GM21619 (cell line): ENCODE results near the gene SNN.

Experiments
- ATAC-seq: cut with Tn5 transposase; IDR thresholded peaks from one replicate; pipeline ENCODE4 v1.9.1; 2021; ENCODE audit not compliant: unreplicated experiment

SNN gene

DNA sequence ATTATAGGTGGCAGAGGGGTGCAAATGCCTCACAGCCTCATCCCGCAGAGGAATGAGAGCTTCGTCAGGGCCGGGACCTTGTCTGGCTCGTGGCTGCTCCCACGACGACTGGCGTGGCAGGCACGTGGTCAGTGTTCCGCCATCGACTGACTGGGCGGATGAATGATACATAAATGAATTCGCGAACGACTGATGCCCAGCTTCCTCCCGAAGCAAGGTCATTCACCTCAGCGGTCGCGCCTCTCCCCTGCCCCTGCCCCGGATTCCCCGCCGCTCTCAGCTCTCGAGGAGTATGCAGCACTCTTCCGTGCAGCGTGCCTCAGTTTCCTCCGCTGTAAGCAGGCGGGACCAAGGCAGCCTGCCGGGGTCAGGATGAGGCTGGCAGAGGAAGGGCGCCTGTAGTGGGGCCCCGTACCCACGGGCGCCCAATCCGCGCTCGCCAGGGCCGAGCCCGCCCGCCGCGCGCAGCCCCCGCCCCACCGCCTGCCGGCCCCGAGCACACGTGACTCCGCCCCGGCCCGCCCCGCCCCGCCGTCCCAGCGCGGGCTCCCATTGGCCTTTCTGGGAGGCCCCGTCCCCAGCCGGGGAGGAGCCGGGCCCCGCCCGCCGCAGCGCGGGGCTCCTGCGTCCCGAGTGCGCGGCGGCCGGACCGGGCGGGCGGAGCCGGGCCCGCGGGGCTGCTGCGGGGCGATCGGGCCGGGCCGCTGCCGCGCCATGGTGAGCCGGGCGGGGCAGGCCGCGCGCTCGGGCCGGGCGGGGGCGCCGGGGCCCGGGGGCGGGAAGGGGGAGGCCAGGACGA lies at the start of gene SNN:
Gene SNN, plus strand, starts transcription at position 632 of the 799 bp plus-strand sequence. CDS start 7,605 bp downstream, outside the sequence.
- ATAC-seq, result peak; percentile 50

GRCh38 chr16:11619327-11619851 lies 48.9 kb upstream of the SNN start:
- ATAC-seq, result peak; percentile 57

DNA sequence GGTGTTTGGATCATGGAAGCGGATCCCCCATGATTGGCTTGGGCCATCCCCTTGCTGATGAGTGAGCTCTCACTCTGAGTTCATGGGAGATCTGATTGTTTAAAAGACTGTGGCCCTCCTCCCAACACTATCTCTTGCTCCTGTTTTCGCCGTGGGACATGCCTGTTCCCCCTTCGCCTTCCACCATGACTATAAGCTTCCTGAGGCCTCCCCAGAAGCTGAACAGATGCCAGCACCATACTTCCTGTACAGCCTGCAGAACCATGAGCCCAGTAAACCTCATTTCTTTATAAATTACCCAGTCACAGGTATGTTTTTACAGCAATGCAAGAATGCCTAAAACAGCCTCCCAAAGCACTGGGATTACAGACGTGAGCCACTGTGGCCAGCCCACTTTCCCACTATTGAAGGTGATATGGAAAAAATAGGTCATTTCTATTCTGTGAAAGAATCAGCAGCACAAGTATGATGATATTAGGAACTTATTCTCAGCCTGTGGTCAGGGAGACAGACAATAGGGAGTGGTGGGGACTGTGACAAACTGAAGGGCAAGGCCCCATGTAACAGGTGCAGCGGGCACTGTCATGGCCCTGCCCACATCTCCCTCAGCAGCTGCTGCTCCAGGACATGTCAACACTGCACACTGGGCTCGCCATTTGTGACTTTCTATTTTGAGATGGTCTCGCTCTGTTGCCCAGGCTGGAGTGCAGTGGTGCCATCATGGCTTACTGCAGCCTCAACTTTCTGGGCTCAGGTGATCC lies 47.8 kb upstream of the SNN start:
- no peak for ATAC-seq

- ATAC-seq, result no peak
Observed at GRCh38 chr16:11621539-11621919, 46.7 kb upstream of the SNN start.

- no peak for ATAC-seq
Observed at GRCh38 chr16:11621920-11622651, 46.2 kb upstream of the SNN start.

GRCh38 chr16:11624205-11624604 lies 44.0 kb upstream of the SNN start:
- ATAC-seq, result no peak

- no peak for ATAC-seq
Observed at GRCh38 chr16:11624636-11625607, 43.3 kb upstream of the SNN start.

GRCh38 chr16:11625769-11626168 lies 42.5 kb upstream of the SNN start:
- no peak for ATAC-seq

GRCh38 chr16:11626657-11627291 lies 41.5 kb upstream of the SNN start:
- no peak for ATAC-seq

GRCh38 chr16:11627292-11627663 lies 41.0 kb upstream of the SNN start:
- no peak for ATAC-seq

GRCh38 chr16:11627822-11628457 lies 40.3 kb upstream of the SNN start:
- ATAC-seq, result no peak

- ATAC-seq, result no peak
Observed at GRCh38 chr16:11629071-11630030, 38.9 kb upstream of the SNN start.

DNA sequence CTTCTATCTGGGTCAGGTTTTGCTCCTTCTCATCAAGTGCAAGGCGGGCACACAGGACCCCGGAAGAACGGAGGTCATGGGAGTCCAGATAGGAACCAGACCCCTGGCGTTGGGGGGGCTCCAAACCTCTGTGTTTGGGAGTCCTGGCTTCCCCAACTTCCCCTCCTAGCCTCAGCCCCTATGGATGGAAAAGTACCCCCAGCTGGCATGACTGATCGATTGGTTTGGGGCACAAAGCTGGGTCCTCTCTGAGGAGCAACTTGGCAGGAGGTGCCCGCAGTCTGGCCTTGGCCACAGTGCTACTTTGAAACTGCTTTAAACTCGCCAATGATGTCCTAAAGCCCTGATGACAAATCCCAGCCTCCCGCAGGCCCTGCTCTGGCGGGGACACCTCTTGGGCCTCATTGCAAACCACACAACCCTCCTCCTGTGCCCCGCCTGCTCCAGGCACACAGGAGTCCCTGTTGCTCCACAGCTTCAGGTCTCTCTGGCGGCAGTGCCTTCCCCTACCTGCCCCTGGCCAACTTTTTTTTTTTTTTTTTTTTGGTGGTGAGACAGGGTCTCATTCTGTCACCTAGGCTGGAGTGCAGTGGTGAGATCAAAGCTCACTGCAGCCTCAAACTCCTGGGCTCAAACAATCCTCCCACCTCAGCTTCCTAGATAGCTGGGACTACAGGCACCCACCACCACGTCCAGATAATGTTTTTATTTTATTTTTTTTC lies 38.0 kb upstream of the SNN start:
- no peak for ATAC-seq

GRCh38 chr16:11630768-11631056 lies 37.5 kb upstream of the SNN start:
- no peak for ATAC-seq

GRCh38 chr16:11631214-11631613 lies 37.0 kb upstream of the SNN start:
- no peak for ATAC-seq

DNA sequence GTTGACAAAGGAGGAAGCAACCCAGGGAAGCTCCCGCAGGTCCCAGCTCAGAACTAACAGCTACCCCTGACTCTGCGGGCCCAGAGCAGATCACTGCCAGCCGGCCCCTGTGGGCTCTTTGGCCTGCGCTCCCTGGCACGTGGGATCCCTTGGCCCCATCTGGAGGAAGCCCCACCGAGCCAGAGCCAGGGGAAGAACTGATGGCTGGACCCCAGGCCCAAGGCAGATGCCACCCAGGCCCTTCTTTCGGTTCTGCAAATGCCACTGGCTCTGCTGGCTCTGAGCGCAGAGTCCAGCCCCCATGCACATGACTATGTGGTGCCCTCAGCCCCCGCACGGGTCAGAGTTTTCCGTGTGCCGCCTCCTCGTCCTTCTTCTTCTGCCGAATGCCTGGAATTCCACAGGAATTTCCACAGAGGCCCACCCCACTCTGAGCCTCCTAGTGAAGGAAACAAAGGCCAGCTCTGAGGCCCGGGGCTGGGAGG lies 35.8 kb upstream of the SNN start:
- no peak for ATAC-seq

GRCh38 chr16:11633113-11633512 lies 35.1 kb upstream of the SNN start:
- no peak for ATAC-seq

DNA sequence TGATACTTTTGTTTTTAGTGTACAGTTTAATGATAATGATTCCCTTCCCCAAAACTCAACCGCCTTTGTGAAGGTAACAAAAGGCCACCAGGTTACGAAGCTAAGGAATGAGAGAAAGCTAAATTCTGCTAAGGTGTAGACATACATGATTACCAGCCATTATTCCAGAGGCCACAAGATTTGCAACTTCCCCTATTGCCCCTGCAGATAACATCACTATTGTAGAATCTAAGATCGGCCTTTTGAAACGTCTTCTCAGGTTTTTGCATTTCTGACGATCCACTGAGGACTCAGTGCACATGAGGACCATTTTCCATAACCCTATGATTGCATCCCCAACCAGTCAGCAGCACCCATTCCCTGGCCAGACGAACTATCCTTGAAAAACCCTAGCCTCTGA lies 33.9 kb upstream of the SNN start:
- no peak for ATAC-seq
